B cell (primary cell): ENCODE measurements around the gene VSIG2. TPM values are rescaled to one million over a fixed set of nuclear protein-coding genes. Genes with fewer than 3 reads are reported as not detected.

Experiments used
- ATAC-seq: fragments of 200-7000 bp; cut with Tn5 transposase; one replicate; pipeline ENCODE4 v1.10.0; 2021; ENCODE audit warnings: low read depth, mild to moderate bottlenecking, moderate number of reproducible peaks, moderate library complexity
- CTCF ChIA-PET: fragments of 350-600 bp; sonication (Branson Sonifier 250); formaldehyde crosslinking; loops from one replicate; lab custom pipeline; 2021; ENCODE audit warnings: antibody characterized with exemption, inconsistent platforms; lab: Charles Lee
- POLR2A ChIA-PET: fragments of 350-600 bp; sonication (Branson Sonifier 250); formaldehyde crosslinking; loops from one replicate; lab custom pipeline; 2021; ENCODE audit warnings: antibody characterized with exemption; lab: Charles Lee
- DNase-seq: peaks from one replicate; pipeline ENCODE4 v3.0.0; 2013
- H2AFZ ChIP-seq: 2 replicates; pipeline ENCODE4 v1.6.1; 2012; ENCODE audit warnings: mild to moderate bottlenecking, low read depth, low read length; ENCODE audit not compliant: insufficient read depth, poor library complexity, severe bottlenecking
- H3K27ac ChIP-seq, 2 donors: 1 replicate in 1 of 2; 2 replicates in 1 of 2; pipeline ENCODE4 v1.5.1; 2012 to 2013; ENCODE audit warnings: low read length in 2 of 2, mild to moderate bottlenecking in 2 of 2, moderate library complexity in 1 of 2
- H3K27me3 ChIP-seq, 4 experiments: fragments of 200-600 bp in 1 of 4; sonication (generic) in 1 of 4; replicated peaks in 1 of 4; 1 replicate in 2 of 4; 2 replicates in 2 of 4; pipeline versions ENCODE4 v1.6.1 to v1.7.0; 2013 to 2016; ENCODE audit warnings: low read length in 3 of 4, mild to moderate bottlenecking in 2 of 4, mixed read lengths in 1 of 4, moderate library complexity in 1 of 4; ENCODE audit not compliant: insufficient read depth in 4 of 4, control insufficient read depth in 3 of 4; ENCODE audit errors: control extremely low read depth in 1 of 4
- H3K36me3 ChIP-seq, 2 experiments: replicated peaks in 1 of 2; 1 replicate in 1 of 2; 2 replicates in 1 of 2; pipeline versions ENCODE4 v1.6.1 to v1.7.1; 2013; ENCODE audit warnings: low read length in 1 of 2; ENCODE audit not compliant: insufficient read depth in 2 of 2, control insufficient read depth in 1 of 2; ENCODE audit errors: control extremely low read depth in 1 of 2, extremely low read depth in 1 of 2
- H3K4me1 ChIP-seq, 2 donors: fragments of 200-600 bp in 1 of 2; sonication (generic) in 1 of 2; 1 replicate in 1 of 2; 2 replicates in 1 of 2; pipeline versions ENCODE4 v1.5.1 to v1.6.1; 2013 to 2017; ENCODE audit warnings: low read length in 2 of 2; ENCODE audit not compliant: control insufficient read depth in 2 of 2, insufficient read depth in 2 of 2
- H3K4me2 ChIP-seq: replicated peaks from 2 replicates; pipeline ENCODE3; 2012; ENCODE audit warnings: mild to moderate bottlenecking, low read depth, low read length; ENCODE audit not compliant: poor library complexity, severe bottlenecking
- H3K4me3 ChIP-seq, 5 experiments: fragments of 200-600 bp in 1 of 5; sonication (generic) in 1 of 5; 1 replicate in 3 of 5; 2 replicates in 2 of 5; pipeline versions ENCODE4 v1.5.1 to v1.7.0; 2011 to 2016; ENCODE audit warnings: low read length in 4 of 5, mild to moderate bottlenecking in 4 of 5, low read depth in 2 of 5, control low read depth in 1 of 5, moderate library complexity in 1 of 5; ENCODE audit not compliant: insufficient read depth in 1 of 5; ENCODE audit errors: control extremely low read depth in 1 of 5, extremely low read depth in 1 of 5
- H3K79me2 ChIP-seq: fragments of 200-600 bp; sonication (generic); one replicate; pipeline ENCODE4 v1.6.0; 2016; ENCODE audit warnings: low read length; ENCODE audit not compliant: control insufficient read depth, insufficient read depth
- H3K9ac ChIP-seq: fragments of 200-600 bp; sonication (generic); 2 replicates; pipeline ENCODE4 v1.6.1; 2017; ENCODE audit warnings: mild to moderate bottlenecking, low read length, moderate library complexity
- H3K9me3 ChIP-seq, 3 donors: one replicate each; pipeline versions ENCODE4 v1.6.1 to v1.7.1; 2013; ENCODE audit warnings: low read length in 2 of 3; ENCODE audit not compliant: control insufficient read depth in 2 of 3, insufficient read depth in 1 of 3; ENCODE audit errors: control extremely low read depth in 1 of 3
- H4K20me1 ChIP-seq: 2 replicates; pipeline ENCODE4 v1.6.0; 2012; ENCODE audit warnings: mild to moderate bottlenecking, low read length; ENCODE audit not compliant: insufficient read depth, control insufficient read depth, poor library complexity, severe bottlenecking
- H3K27ac Mint-ChIP-seq: one replicate; pipeline ENCODE4 v1.8.0; 2021; ENCODE audit warnings: mixed read lengths
- H3K27me3 Mint-ChIP-seq: one replicate; pipeline ENCODE4 v1.8.0; 2021; ENCODE audit warnings: mixed read lengths
- H3K4me1 Mint-ChIP-seq: one replicate; pipeline ENCODE4 v1.8.0; 2021; ENCODE audit warnings: mixed read lengths
- H3K4me3 Mint-ChIP-seq: one replicate; pipeline ENCODE4 v1.8.0; 2021; ENCODE audit warnings: mixed read lengths
- H3K9me3 Mint-ChIP-seq: one replicate; pipeline ENCODE4 v1.8.0; 2022; ENCODE audit warnings: mixed read lengths; ENCODE audit not compliant: insufficient read depth
- EZH2 ChIP-seq: IDR thresholded peaks from 2 replicates; pipeline ENCODE4 v1.6.1; 2012; ENCODE audit warnings: borderline replicate concordance, low read depth, mild to moderate bottlenecking, moderate library complexity, low read length; ENCODE audit not compliant: insufficient read depth, poor library complexity, severe bottlenecking
- WGBS: methylation state at CpG from one replicate; pipeline ENCODE4 v1.1.5; 2013; ENCODE audit warnings: missing lambda C conversion rate; ENCODE audit not compliant: insufficient coverage; 5-methylcytosine and 5-hydroxymethylcytosine counted together
- intact Hi-C: fragments of 100-400 bp; cut with micrococcal nuclease; formaldehyde crosslinking; loops from one replicate; pipeline ENCODE4 v1.10.0; 2022
- polyA plus RNA-seq: library from polyadenylated mRNA; depleted of rRNA; stranded (reverse); fragments of >200 nt; gene quantifications from 2 replicates; pipeline ENCODE4 v1.2.3, GENCODE V29; 2012
- total RNA-seq, 2 donors: library from RNA; stranded (reverse); fragments of 120-200 nt in 1 of 2; gene quantifications; 1 replicate in 1 of 2; 2 replicates in 1 of 2; pipeline versions ENCODE4 v1.2.3 to v1.2.4, GENCODE V29; 2013 to 2022
- TF ChIP-seq, protein P1 (sequence below): fragments of 200-600 bp; IDR thresholded peaks from one replicate; pipeline ENCODE4 v1.8.0; 2022; ENCODE audit warnings: antibody characterized with exemption, mild to moderate bottlenecking

Gene VSIG2
- total and polyA plus RNA-seq, 2 donors (not counting 1 experiment from before 2014, with no cell fraction given) = not detected

DNA sequence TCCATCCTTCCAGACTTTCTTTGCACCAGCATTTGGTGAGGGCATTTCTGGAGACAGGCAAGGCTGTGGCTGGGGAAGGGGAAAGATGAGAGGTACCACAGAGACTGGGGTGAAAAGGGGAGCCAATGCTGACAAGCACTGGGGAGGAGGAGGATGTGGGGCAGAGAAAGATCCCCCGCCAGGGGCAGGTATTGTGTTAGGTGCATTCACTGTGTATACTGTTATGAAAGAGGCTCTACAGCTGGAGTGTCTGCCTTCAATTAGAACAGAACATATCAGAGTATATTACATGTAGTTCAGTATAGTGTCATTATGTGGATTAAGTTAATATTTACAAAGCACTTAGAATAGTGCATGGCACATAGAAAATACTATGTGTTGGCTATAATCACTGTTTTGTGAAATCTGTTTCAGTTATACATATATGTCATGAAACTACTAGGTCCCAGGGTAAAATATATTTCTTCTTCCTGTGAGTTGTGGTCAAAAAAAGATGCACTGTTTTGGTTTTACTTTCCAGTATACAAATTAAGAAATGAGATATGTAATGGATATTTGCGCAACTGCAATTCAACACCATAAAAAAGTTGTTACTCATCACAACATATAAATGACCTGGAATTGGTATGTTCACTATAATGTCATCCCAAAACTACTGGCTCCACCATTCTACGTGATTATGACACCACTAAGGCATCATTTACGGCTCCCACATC lies 39.7 kb upstream of the VSIG2 start:
- ChIA-PET CTCF (interaction anchor here (1.0 to 12.5 kb wide), 5 partner anchors 9 to 120 kb away, joined by 4 to 177 read pairs (median 5); partner anchors contain the start of genes SIAE and SPA17), POLR2A (no interaction called here)
- H3K27me3 ChIP-seq = no peaks in the 10 kb centered on the region
- no peaks in the 10 kb centered on the region for H3K9me3 ChIP-seq
- no peak overlapping the region for H3K27ac ChIP-seq
- Mint-ChIP-seq H3K27ac (no peak overlapping the region), H3K27me3 (no peaks in the 10 kb centered on the region), H3K9me3 (no peaks in the 10 kb centered on the region), H3K4me3 (no peak overlapping the region), H3K4me1 (peaks cover 18% of the 10 kb centered on the region)
- ATAC-seq (no peak), DNase-seq (no peak)
- H3K36me3 ChIP-seq = no peaks in the 10 kb centered on the region
- peaks cover 25% of the 10 kb centered on the region for H4K20me1 ChIP-seq
- no peak for TF ChIP-seq EZH2
- TF ChIP-seq, protein P1, sequence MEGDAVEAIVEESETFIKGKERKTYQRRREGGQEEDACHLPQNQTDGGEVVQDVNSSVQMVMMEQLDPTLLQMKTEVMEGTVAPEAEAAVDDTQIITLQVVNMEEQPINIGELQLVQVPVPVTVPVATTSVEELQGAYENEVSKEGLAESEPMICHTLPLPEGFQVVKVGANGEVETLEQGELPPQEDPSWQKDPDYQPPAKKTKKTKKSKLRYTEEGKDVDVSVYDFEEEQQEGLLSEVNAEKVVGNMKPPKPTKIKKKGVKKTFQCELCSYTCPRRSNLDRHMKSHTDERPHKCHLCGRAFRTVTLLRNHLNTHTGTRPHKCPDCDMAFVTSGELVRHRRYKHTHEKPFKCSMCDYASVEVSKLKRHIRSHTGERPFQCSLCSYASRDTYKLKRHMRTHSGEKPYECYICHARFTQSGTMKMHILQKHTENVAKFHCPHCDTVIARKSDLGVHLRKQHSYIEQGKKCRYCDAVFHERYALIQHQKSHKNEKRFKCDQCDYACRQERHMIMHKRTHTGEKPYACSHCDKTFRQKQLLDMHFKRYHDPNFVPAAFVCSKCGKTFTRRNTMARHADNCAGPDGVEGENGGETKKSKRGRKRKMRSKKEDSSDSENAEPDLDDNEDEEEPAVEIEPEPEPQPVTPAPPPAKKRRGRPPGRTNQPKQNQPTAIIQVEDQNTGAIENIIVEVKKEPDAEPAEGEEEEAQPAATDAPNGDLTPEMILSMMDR = no peak
- H3K79me2 ChIP-seq = peaks cover 75% of the 10 kb centered on the region
- H3K4me2 ChIP-seq = no peak overlapping the region
- H3K9ac ChIP-seq = no peak overlapping the region
- 100% methylated on average over 2 of the region's 4 CpGs for WGBS
- no peak overlapping the region for H2AFZ ChIP-seq
- intact Hi-C loops = loop anchor here (2.0 kb wide), 1 partner anchor 29 kb away; the partner anchor contains the start of gene ESAM
- H3K4me3 ChIP-seq = no peak overlapping the region
- peaks cover 0 to 5% of the 10 kb centered on the region in 2 donors for H3K4me1 ChIP-seq

DNA sequence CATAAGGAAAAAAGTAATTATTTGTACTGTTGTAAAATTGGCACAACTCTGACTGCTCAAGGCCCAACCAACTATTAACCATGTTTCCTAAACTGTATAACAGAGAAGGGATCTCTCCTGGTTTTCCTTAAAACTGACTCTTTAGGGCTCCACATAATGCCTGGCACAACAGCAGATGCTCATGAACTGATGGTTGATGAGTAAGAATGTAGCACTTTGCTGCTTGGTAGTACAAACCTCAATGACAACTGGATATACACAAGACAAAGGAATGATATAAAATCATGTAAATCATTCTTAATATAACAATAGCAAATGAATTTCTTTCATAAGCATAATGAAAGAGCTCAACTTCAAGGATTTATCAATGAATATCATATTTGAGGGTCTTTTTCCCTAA lies 36.5 kb upstream of the VSIG2 start:
- no peaks in the 10 kb centered on the region for H3K27me3 Mint-ChIP-seq
- CTCF ChIA-PET = interaction anchor here (2.1 kb wide), 1 partner anchor 10 kb away, joined by 10 read pairs; no protein-coding TSS in a partner anchor

More for the DNA sequence above, 36.5 kb upstream of the VSIG2 start:
- Histone ChIP-seq H3K4me2 (no peak overlapping the region), H3K4me1 (peaks cover 0 to 5% of the 10 kb centered on the region in 2 donors), H3K9me3 (no peaks in the 10 kb centered on the region), H3K36me3 (no peaks in the 10 kb centered on the region), H2AFZ (no peak overlapping the region), H3K27ac (no peak overlapping the region), H4K20me1 (peaks cover 22% of the 10 kb centered on the region), H3K4me3 (no peak overlapping the region), H3K9ac (no peak overlapping the region), H3K27me3 (no peaks in the 10 kb centered on the region), H3K79me2 (peaks cover 51% of the 10 kb centered on the region)
- Mint-ChIP-seq H3K9me3 (no peaks in the 10 kb centered on the region), H3K4me1 (peaks cover 16% of the 10 kb centered on the region), H3K27ac (no peak overlapping the region), H3K4me3 (no peak overlapping the region)
- POLR2A ChIA-PET = no interaction called here
- intact Hi-C loops = no loop called here
- no peak for DNase-seq
- ATAC-seq = no peak
- TF ChIP-seq, protein P1 = no peak
- no peak for TF ChIP-seq EZH2
